PC-9 (cell line): ENCODE measurements around the gene AMBRA1. TPM values are rescaled to one million over a fixed set of nuclear protein-coding genes. Genes with fewer than 3 reads are reported as not detected.
A peak's percentile ranks its signal among the peaks of the same experiment; 100 is the strongest.

Experiments
- BruUV-seq: library from RNA; stranded (reverse); fragments of 400-500 nt; replicated peaks from 2 replicates; lab custom pipeline; 2021; lab: Mats Ljungman, UMichigan
- CTCF ChIA-PET: fragments of 300-600 bp; sonication (Branson Sonifier 250); formaldehyde crosslinking; loops from one replicate; lab custom pipeline; 2022; ENCODE audit warnings: antibody characterized with exemption; lab: Charles Lee
- POLR2A ChIA-PET: fragments of 300-600 bp; sonication (Branson Sonifier 250); formaldehyde crosslinking; loops from one replicate; lab custom pipeline; 2022; ENCODE audit warnings: antibody characterized with exemption; ENCODE audit not compliant: unreplicated experiment; lab: Charles Lee
- DNase-seq, 2 experiments: peaks; one replicate each; pipeline versions ENCODE4 v3.0.0 to v3.0.0-alpha.2; 2015 to 2022; ENCODE audit warnings: mixed read lengths in 1 of 2
- H2AFZ ChIP-seq: fragments of 200-600 bp; sonication (generic); 2 replicates; pipeline ENCODE4 v1.8.1; 2017; ENCODE audit warnings: antibody characterized with exemption
- H3F3A ChIP-seq: fragments of 200-600 bp; sonication (generic); 2 replicates; pipeline ENCODE4 v1.8.1; 2017; ENCODE audit warnings: antibody characterized with exemption, mild to moderate bottlenecking, low read depth; ENCODE audit not compliant: insufficient read depth
- H3K27ac ChIP-seq: fragments of 200-600 bp; sonication (generic); 2 replicates; pipeline ENCODE4 v1.6.1; 2016; ENCODE audit warnings: mixed run types
- H3K27me3 ChIP-seq: fragments of 200-600 bp; sonication (generic); 2 replicates; pipeline ENCODE4 v1.6.1; 2016; ENCODE audit warnings: low read depth, mixed run types; ENCODE audit not compliant: insufficient read depth
- H3K36me3 ChIP-seq: fragments of 200-600 bp; sonication (generic); 2 replicates; pipeline ENCODE4 v1.6.1; 2016; ENCODE audit warnings: low read depth, mixed run types
- H3K4me1 ChIP-seq: fragments of 200-600 bp; sonication (generic); replicated peaks from 2 replicates; pipeline ENCODE4 v1.6.1; 2016; ENCODE audit warnings: mixed run types; ENCODE audit not compliant: insufficient read depth
- H3K4me2 ChIP-seq: fragments of 200-600 bp; sonication (generic); 2 replicates; pipeline ENCODE4 v1.6.1; 2017; ENCODE audit warnings: mixed run types
- H3K4me3 ChIP-seq: fragments of 200-600 bp; sonication (generic); 2 replicates; pipeline ENCODE4 v1.6.1; 2016; ENCODE audit warnings: mixed run types
- H3K79me2 ChIP-seq: fragments of 200-600 bp; sonication (generic); 2 replicates; pipeline ENCODE4 v1.6.1; 2017; ENCODE audit warnings: low read depth, mixed run types
- H3K9me2 ChIP-seq: fragments of 200-600 bp; sonication (generic); 2 replicates; pipeline ENCODE4 v1.8.1; 2017; ENCODE audit warnings: mild to moderate bottlenecking; ENCODE audit not compliant: insufficient read depth
- H3K9me3 ChIP-seq: fragments of 200-600 bp; sonication (generic); 2 replicates; pipeline ENCODE4 v1.8.1; 2016; ENCODE audit warnings: low read depth; ENCODE audit not compliant: insufficient read depth
- H4K20me1 ChIP-seq: fragments of 200-600 bp; sonication (generic); 2 replicates; pipeline ENCODE4 v1.8.1; 2017; ENCODE audit not compliant: insufficient read depth
- EZH2 ChIP-seq: fragments of 200-600 bp; sonication (generic); IDR thresholded peaks from 2 replicates; pipeline ENCODE4 v1.8.0; 2017; ENCODE audit warnings: antibody characterized with exemption, low read depth
- intact Hi-C: fragments of 100-400 bp; cut with micrococcal nuclease; formaldehyde crosslinking; loops from one replicate; pipeline ENCODE4 v1.10.0; 2022; ENCODE audit not compliant: unreplicated experiment
- total RNA-seq: library from RNA; stranded (reverse); gene quantifications from 2 replicates; pipeline ENCODE4 v1.2.3, GENCODE V29; 2021
- TF ChIP-seq, protein P1 (sequence below): fragments of 200-600 bp; sonication (generic); conservative IDR thresholded peaks from 2 replicates; pipeline ENCODE4 v1.6.1; 2017; ENCODE audit warnings: mixed run types, antibody characterized with exemption, mild to moderate bottlenecking, moderate library complexity

Gene AMBRA1
- total RNA-seq, 1 experiment from 2014 or later = 41.4 TPM

DNA sequence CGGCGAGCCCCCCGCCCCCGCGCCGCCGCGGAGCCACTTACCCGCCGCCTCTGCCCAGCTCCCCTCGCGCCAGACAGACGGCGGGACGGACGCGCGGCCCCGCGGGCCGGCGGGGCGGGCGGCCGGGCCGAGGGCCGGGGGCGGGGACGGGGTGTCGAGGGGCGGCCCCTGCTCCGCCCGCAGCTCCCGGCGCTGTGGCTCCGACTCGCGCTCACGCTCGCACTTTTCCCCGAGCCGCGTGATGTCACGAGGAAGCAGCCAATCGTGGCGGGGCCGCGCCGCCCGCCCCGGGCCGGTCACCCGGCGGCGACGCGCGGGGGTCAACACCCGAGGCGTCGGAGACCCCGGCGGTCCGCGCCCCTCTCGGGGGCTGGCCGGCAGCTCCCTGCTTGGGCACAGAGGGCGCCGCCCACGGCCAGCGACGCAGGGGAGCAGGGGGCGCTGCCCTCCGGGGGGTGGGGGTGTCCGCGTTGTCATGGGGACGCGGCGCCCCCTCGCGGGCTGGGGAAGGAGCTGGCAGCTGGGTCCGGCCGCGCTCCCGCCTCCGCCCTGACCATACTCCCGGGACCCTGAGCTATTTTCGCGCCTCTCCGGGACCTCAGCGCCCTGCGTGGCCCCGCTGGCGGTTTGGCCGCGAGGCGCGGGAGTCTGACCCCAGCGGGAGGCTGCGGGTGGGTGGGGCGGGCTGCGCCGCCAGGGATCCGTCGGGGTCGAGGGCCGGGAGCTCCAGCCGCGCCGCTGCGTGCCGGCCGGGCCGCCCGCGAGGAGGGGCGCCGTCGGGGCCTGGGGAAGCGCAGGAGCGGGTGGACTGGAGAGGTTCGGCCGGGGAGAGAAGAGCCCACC is 202.0 kb downstream of the AMBRA1 start, which contains the start of gene CHRM4:
Gene CHRM4 (minus strand): TSS at position 199 of the 843 bp plus-strand sequence. CDS start 5,219 bp downstream, outside the sequence.
- Histone ChIP-seq H4K20me1 (peaks cover 25% of the 10 kb centered on the region), H3K36me3 (no peaks in the 10 kb centered on the region), H3K4me3 (peak within 1 kb of the TSS; percentile 52; the same call in 1 of the 2 replicates), H3K9me3 (no peaks in the 10 kb centered on the region), H3K79me2 (no peaks in the 10 kb centered on the region), H3K4me1 (peaks cover 9% of the 10 kb centered on the region), H3F3A (peaks cover 5% of the 10 kb centered on the region), H3K4me2 (peak within 1 kb of the TSS; percentile 70), H3K9me2 (no peaks in the 10 kb centered on the region), H2AFZ (no peak within 1 kb of the TSS), H3K27me3 (peaks cover 22% of the 10 kb centered on the region), H3K27ac (no peak within 1 kb of the TSS)
- peak; percentile 32 to 58 for DNase-seq
- intact Hi-C loops = no loop called here
- POLR2A ChIA-PET = interaction anchor here (0.6 to 0.7 kb wide), 2 partner anchors 195 to 822 kb away, joined by 3 to 9 read pairs; no protein-coding TSS in a partner anchor
- TF ChIP-seq, protein P1, sequence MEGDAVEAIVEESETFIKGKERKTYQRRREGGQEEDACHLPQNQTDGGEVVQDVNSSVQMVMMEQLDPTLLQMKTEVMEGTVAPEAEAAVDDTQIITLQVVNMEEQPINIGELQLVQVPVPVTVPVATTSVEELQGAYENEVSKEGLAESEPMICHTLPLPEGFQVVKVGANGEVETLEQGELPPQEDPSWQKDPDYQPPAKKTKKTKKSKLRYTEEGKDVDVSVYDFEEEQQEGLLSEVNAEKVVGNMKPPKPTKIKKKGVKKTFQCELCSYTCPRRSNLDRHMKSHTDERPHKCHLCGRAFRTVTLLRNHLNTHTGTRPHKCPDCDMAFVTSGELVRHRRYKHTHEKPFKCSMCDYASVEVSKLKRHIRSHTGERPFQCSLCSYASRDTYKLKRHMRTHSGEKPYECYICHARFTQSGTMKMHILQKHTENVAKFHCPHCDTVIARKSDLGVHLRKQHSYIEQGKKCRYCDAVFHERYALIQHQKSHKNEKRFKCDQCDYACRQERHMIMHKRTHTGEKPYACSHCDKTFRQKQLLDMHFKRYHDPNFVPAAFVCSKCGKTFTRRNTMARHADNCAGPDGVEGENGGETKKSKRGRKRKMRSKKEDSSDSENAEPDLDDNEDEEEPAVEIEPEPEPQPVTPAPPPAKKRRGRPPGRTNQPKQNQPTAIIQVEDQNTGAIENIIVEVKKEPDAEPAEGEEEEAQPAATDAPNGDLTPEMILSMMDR = 0 out of 2 replicates have a peak, but pooled peaks have one; percentile 34
- TF ChIP-seq EZH2 = peak; percentile 56; the same call in 1 of the 2 replicates
- CTCF ChIA-PET = interaction anchor here (0.5 to 1.6 kb wide), 10 partner anchors 9 to 270 kb away, joined by 3 to 20 read pairs (median 4); partner anchors contain the start of gene DGKZ
- BruUV-seq = no TSS peak

DNA sequence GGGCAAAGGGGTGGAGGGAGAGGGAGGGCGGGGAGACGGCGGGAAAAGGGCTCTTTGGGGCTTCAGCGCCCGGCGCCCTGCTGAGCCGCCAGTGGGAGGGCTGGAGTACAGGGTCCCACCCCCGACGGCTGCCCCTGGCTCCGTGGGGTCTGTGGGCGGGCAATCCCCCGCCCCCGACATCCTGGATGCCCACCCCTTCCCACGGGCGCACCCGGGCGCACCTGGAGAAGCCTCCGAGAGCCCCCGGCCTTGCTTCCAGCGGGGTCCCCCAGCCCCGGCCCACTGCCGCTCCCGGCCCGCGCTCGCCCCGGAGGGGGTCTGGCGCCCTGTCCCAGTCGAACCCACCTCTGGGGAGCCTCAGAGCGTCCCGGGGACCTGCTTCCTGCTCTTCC is 202.6 kb downstream of the AMBRA1 start:
- Histone ChIP-seq H3K4me1 (peaks cover 13% of the 10 kb centered on the region), H3K79me2 (no peaks in the 10 kb centered on the region), H3K9me2 (no peaks in the 10 kb centered on the region), H4K20me1 (peaks cover 25% of the 10 kb centered on the region), H3K27ac (no peak overlapping the region), H3K27me3 (peaks cover 22% of the 10 kb centered on the region), H2AFZ (no peak overlapping the region), H3K9me3 (no peaks in the 10 kb centered on the region), H3K36me3 (no peaks in the 10 kb centered on the region), H3K4me2 (peak overlapping the region; percentile 70; the same call in 1 of the 2 replicates), H3F3A (peaks cover 10% of the 10 kb centered on the region), H3K4me3 (no peak overlapping the region)
- ChIA-PET CTCF (interaction anchor here (0.5 to 1.6 kb wide), 6 partner anchors 8 to 269 kb away, joined by 3 to 20 read pairs (median 8); partner anchors contain the start of gene DGKZ), POLR2A (no interaction called here)
- DNase-seq = no peak
- TF ChIP-seq, protein P1 = no peak
- no peak for TF ChIP-seq EZH2
- no TSS peak for BruUV-seq
- intact Hi-C loops = no loop called here

DNA sequence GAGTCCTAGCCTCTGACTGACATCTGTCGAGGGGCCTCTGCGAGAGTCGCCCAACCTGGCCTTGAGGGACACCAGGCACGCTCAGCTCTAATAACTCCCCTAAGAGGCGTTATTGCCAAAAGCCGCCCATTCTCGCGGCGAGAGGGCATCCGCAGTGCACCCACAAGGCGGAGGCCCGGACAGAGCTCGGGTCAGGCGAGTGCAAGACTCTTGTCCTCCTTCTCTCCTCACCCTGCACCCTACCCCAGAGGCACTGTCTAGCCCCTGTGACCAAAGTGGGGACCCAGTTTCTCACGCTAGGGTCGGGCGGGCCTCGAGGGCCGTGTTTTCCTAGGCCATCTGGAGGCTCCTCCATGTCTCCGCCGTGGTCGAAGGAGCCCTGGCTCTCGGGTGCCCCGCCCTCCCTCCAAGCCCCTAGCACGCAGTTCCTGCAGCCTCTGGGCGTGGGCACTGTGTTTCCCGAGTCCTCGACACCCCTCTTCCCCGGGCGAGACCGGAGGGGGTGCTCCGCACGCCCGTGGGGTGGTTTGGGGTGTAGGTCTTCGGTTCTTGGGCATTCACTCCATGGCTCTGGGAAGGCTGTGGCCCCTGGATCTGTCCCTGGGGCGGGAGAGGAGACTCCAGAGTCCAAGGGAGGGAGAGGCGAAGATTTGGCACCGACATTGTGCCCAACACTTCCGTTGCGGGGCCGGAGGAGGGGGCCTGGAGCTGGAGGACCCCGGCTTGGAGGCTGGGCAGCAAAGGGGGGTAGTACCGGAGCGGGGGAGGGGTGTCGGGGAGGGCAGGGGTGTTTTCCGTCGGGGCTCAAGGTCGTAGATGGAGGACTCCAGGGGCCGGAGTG is 203.3 kb downstream of the AMBRA1 start:
- DNase-seq = no peak
- BruUV-seq = no TSS peak
- H3K27ac ChIP-seq = no peak overlapping the region

More for the DNA sequence above, 203.3 kb downstream of the AMBRA1 start:
- H2AFZ ChIP-seq = no peak overlapping the region
- H3K9me3 ChIP-seq = no peaks in the 10 kb centered on the region
- H3K27me3 ChIP-seq = peaks cover 22% of the 10 kb centered on the region
- no peaks in the 10 kb centered on the region for H3K36me3 ChIP-seq
- CTCF ChIA-PET = interaction anchor here (0.6 to 1.6 kb wide), 3 partner anchors 7 to 100 kb away, joined by 4 to 11 read pairs (median 10); no protein-coding TSS in a partner anchor
- TF ChIP-seq, protein P1 = no peak
- TF ChIP-seq EZH2 = no peak
- H3K4me3 ChIP-seq = no peak overlapping the region
- peak overlapping the region; percentile 83; the same call in 1 of the 2 replicates for H3K4me2 ChIP-seq
- intact Hi-C loops = no loop called here
- no peaks in the 10 kb centered on the region for H3K79me2 ChIP-seq
- no peaks in the 10 kb centered on the region for H3K9me2 ChIP-seq
- peaks cover 13% of the 10 kb centered on the region for H3K4me1 ChIP-seq
- peaks cover 19% of the 10 kb centered on the region for H4K20me1 ChIP-seq
- H3F3A ChIP-seq = peaks cover 10% of the 10 kb centered on the region
- POLR2A ChIA-PET = no interaction called here
